ENCODE measurements around the gene PCNX4. TPM values are rescaled to one million over a fixed set of nuclear protein-coding genes. Genes with fewer than 3 reads are reported as not detected.

PCNX4 gene
- total and polyA plus RNA-seq, 4 donors: 79.9 to 110 (median 93.4) TPM

DNA sequence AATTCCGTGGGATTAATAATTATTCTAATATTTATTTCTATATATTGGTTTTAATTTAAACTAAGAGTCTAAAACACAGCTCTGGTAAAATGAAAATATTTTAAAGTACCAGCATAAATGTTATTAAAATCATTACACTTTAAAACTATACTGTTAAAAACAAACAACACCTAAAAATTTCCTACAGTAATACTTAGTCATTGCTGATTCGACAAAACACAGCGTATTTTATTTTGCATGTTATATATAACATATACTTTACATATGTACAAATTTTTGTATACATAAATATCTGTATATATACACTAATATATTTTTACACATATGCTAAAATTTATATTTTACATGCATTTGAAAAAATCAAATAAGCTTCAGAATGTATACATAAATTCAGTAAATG is 6.0 kb upstream of the PCNX4 start:
- no peak for DNase-seq (ENCODE audit: low read depth in 4 of 6, low spot score in 6 of 6)
- WGBS (ENCODE audit: insufficient coverage): no CpG with 5 or more reads among the region's 3 CpGs
- Histone ChIP-seq H3K9me3 (ENCODE audit: control insufficient read depth, insufficient read depth, low read length) (no peaks in the 10 kb centered on the region), H3K27me3 (ENCODE audit: control insufficient read depth, insufficient read depth, low read length) (no peaks in the 10 kb centered on the region), H3K27ac (ENCODE audit: low read depth, low read length) (no peak overlapping the region), H3K4me1 (ENCODE audit: control insufficient read depth, insufficient read depth, low read length) (no peaks in the 10 kb centered on the region), H3K36me3 (ENCODE audit: control insufficient read depth, insufficient read depth, low read length) (no peaks in the 10 kb centered on the region), H3K4me3 (ENCODE audit: low read depth, low read length) (no peak overlapping the region)

DNA sequence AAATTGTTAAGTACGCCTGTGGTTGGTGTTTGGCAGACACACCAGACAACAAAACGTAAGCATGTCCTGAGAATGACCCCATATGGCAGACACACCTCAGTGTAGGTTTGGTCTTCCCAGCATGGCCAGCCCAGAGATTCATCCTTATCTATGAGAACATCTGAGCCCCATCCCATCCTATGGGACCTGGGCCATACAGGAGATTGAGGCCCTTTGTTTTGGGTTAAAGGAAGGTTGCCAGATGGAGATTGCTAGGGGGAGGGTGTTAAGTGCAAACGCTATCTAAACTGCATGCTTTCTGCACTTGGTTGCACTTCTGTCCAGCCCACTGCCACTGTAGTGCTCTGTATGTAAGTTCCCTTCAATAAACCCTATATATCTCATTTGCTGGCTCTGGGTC is 4.1 kb upstream of the PCNX4 start:
- WGBS (ENCODE audit: insufficient coverage): 90% methylated on average over 2 of the region's 3 CpGs
- DNase-seq (ENCODE audit: low read depth in 4 of 6, low spot score in 6 of 6): no peak

DNA sequence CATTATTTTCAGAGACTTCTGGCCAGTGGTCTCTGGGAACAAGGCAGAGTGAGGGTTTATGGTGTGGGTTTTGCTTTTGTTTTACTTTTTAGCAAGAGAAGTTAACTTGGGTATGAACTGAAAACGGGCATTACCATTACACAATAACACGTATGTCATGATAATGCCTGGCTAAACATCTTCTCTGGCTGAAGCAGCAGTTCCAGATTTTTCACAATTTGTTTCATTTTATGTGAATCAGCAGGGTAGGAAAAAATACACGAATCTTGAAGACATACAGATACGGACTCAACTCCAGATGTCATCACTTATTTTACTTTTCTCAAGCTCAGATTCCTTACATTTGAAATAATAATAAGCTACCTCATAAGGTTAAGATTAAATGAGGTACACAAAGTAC is 2.5 kb upstream of the PCNX4 start:
- H3K9me3 ChIP-seq (ENCODE audit: control insufficient read depth, insufficient read depth, low read length): no peaks in the 10 kb centered on the region
- no peak overlapping the region for H3K4me3 ChIP-seq (ENCODE audit: low read depth, low read length)
- no peaks in the 10 kb centered on the region for H3K36me3 ChIP-seq (ENCODE audit: control insufficient read depth, insufficient read depth, low read length)
- no peak for DNase-seq (ENCODE audit: low read depth in 4 of 6, low spot score in 6 of 6)
- H3K4me1 ChIP-seq (ENCODE audit: control insufficient read depth, insufficient read depth, low read length): peaks cover under 1% of the 10 kb centered on the region
- H3K27me3 ChIP-seq (ENCODE audit: control insufficient read depth, insufficient read depth, low read length): no peaks in the 10 kb centered on the region
- H3K27ac ChIP-seq (ENCODE audit: low read depth, low read length): no peak overlapping the region
- 92% methylated on average over 2 of the region's 4 CpGs for WGBS (ENCODE audit: insufficient coverage)

More for the DNA sequence above, 4.1 kb upstream of the PCNX4 start:
- no peaks in the 10 kb centered on the region for H3K9me3 ChIP-seq (ENCODE audit: control insufficient read depth, insufficient read depth, low read length)
- H3K36me3 ChIP-seq (ENCODE audit: control insufficient read depth, insufficient read depth, low read length): no peaks in the 10 kb centered on the region
- no peaks in the 10 kb centered on the region for H3K27me3 ChIP-seq (ENCODE audit: control insufficient read depth, insufficient read depth, low read length)
- H3K27ac ChIP-seq (ENCODE audit: low read depth, low read length): no peak overlapping the region
- H3K4me1 ChIP-seq (ENCODE audit: control insufficient read depth, insufficient read depth, low read length): no peaks in the 10 kb centered on the region
- no peak overlapping the region for H3K4me3 ChIP-seq (ENCODE audit: low read depth, low read length)

DNA sequence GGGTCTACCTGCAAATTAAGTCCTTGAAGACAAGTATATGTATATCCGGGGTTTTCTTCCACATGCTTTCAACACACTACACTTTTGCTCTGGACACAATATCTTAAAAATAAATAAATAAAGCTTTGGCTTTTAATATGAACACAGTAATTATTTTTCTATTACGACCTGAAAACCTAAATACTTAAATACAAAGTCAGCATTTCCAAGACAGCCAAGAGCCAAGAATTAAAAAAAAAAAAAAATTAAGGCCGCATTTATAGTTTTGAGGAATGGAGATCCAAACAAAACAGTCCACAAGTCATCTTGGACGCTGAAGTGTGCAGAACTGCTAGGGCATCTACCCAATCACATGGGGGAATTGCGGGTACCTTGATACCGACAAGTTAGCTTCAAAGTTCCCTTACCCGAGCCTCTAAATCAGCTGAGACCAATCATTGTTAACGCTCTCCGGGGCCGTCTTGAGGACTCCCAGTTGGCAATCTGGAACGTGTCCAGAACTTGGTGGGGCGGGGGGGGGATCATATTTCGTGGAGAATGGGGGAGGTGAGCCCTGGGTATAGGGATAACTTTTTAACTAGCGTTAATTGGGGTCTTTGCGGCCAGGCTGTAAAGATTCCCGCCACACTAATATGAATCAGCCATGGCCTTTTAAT is 731 bp upstream of the PCNX4 start:
- no peaks in the 10 kb centered on the region for H3K9me3 ChIP-seq (ENCODE audit: control insufficient read depth, insufficient read depth, low read length)
- DNase-seq (ENCODE audit: low read depth in 4 of 6, low spot score in 6 of 6): peak in 3 of 6 donors; percentile 33 to 84 (median 68)
- H3K27ac ChIP-seq (ENCODE audit: low read depth, low read length): peak overlapping the region; percentile 99
- 0% methylated on average over 6 of the region's 16 CpGs for WGBS (ENCODE audit: insufficient coverage)
- no peaks in the 10 kb centered on the region for H3K27me3 ChIP-seq (ENCODE audit: control insufficient read depth, insufficient read depth, low read length)
- H3K4me1 ChIP-seq (ENCODE audit: control insufficient read depth, insufficient read depth, low read length): peaks cover 5% of the 10 kb centered on the region
- peak overlapping the region; percentile 87 for H3K4me3 ChIP-seq (ENCODE audit: low read depth, low read length)
- no peaks in the 10 kb centered on the region for H3K36me3 ChIP-seq (ENCODE audit: control insufficient read depth, insufficient read depth, low read length)

DNA sequence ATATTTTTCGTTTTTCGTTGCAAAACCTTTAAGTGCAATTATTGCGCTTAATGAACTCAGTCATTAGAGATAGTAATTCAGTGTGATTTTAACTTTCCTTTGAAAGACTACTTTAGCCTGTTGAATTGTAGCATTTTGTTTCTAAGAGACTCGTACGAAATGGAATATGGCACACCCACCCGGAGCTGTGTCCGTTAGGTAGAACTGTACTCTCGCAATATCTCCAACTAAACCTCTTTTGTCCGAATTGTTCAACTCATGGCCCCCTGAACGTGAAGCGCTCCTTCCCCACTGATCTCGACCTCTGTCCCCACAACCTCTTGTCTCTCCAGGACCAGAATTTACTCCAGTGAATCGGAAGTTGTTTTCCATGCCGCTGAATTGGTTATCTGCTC is 800 bp downstream of the PCNX4 start:
- H3K27me3 ChIP-seq (ENCODE audit: control insufficient read depth, insufficient read depth, low read length): no peaks in the 10 kb centered on the region
- no peaks in the 10 kb centered on the region for H3K36me3 ChIP-seq (ENCODE audit: control insufficient read depth, insufficient read depth, low read length)
- DNase-seq (ENCODE audit: low read depth in 4 of 6, low spot score in 6 of 6): peak in 3 of 6 donors; percentile 24 to 75 (median 63)
- H3K27ac ChIP-seq (ENCODE audit: low read depth, low read length): peak overlapping the region; percentile 99
- H3K4me1 ChIP-seq (ENCODE audit: control insufficient read depth, insufficient read depth, low read length): peaks cover 5% of the 10 kb centered on the region
- 0% methylated on average over 10 of the region's 14 CpGs for WGBS (ENCODE audit: insufficient coverage)
- H3K9me3 ChIP-seq (ENCODE audit: control insufficient read depth, insufficient read depth, low read length): no peaks in the 10 kb centered on the region
- peak overlapping the region; percentile 87 for H3K4me3 ChIP-seq (ENCODE audit: low read depth, low read length)

DNA sequence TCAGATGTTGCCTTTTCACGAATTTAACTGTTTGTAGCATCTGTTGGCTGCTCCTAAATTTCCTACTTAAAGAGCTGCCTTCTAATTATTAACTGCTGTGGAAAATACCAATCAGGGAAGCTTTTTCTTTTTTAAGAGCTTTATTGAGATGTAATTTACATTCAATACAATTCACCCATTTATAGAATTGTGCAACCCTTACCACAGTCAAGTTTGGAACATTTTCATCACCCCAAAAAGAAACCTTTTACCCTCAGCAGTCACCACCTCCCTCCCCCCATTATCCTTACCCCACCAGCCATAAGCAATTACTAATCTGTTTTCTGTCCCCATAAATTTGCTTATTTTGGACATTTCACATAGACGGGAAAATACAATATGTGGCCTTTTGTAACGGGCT is 1.4 kb downstream of the PCNX4 start:
- WGBS (ENCODE audit: insufficient coverage): no CpG with 5 or more reads among the region's 3 CpGs
- H3K27me3 ChIP-seq (ENCODE audit: control insufficient read depth, insufficient read depth, low read length): no peaks in the 10 kb centered on the region
- peak overlapping the region; percentile 87 for H3K4me3 ChIP-seq (ENCODE audit: low read depth, low read length)
- peaks cover 5% of the 10 kb centered on the region for H3K4me1 ChIP-seq (ENCODE audit: control insufficient read depth, insufficient read depth, low read length)
- no peaks in the 10 kb centered on the region for H3K36me3 ChIP-seq (ENCODE audit: control insufficient read depth, insufficient read depth, low read length)
- H3K9me3 ChIP-seq (ENCODE audit: control insufficient read depth, insufficient read depth, low read length): no peaks in the 10 kb centered on the region
- peak overlapping the region; percentile 99 for H3K27ac ChIP-seq (ENCODE audit: low read depth, low read length)
- peak in 1 of 6 donors; percentile 12 for DNase-seq (ENCODE audit: low read depth in 4 of 6, low spot score in 6 of 6)

DNA sequence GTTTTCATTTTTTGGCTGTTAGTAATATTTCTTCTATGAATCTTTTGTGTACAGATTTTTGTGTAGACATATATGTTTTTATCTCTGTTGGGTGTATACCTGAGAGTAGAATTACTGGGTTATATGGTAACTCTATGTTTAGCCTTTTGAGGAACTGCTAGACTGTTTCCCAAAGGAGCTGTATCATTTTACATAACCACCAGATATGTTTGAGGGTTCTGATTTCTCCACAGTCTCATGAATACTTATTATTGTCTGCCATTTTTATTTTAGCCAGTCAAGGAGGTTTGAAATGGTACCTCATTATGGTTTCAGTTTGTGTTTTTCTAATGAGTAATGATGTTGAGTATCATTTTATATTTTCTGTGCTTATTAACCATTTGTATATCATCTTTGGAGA is 1.9 kb downstream of the PCNX4 start:
- H3K4me3 ChIP-seq (ENCODE audit: low read depth, low read length): peak overlapping the region; percentile 87
- peak overlapping the region; percentile 99 for H3K27ac ChIP-seq (ENCODE audit: low read depth, low read length)
- no peaks in the 10 kb centered on the region for H3K36me3 ChIP-seq (ENCODE audit: control insufficient read depth, insufficient read depth, low read length)
- DNase-seq (ENCODE audit: low read depth in 4 of 6, low spot score in 6 of 6): peak in 1 of 6 donors; percentile 18
- H3K4me1 ChIP-seq (ENCODE audit: control insufficient read depth, insufficient read depth, low read length): peaks cover 5% of the 10 kb centered on the region
- no peaks in the 10 kb centered on the region for H3K27me3 ChIP-seq (ENCODE audit: control insufficient read depth, insufficient read depth, low read length)
- H3K9me3 ChIP-seq (ENCODE audit: control insufficient read depth, insufficient read depth, low read length): no peaks in the 10 kb centered on the region

DNA sequence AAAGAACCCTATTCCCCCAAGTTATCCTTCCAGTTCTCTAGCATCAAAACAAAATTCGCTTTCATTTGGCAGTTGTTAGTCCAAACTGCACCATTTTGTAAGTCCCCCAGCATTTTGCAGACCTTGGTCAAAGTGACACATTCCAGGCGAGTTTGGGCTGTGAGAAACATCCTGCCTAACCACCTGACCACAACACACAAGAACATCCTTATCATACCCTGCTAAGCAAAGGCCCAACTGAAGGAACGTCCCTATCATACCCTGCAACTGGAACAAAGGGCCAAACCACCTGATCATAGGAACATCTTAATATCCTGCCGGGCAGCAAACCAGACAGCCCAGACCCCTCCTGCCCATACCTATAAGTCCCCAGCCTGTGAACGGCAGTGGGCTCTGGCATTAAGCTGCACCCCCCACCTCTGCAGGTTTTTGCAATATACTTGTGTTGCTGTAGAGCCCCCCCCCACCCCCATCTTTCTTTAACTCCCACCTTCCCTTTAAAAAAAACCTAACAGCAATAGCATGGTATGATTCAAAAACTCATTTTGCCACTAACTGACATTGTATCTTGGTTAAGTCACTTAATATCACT is 2.7 kb downstream of the PCNX4 start:
- Histone ChIP-seq H3K36me3 (ENCODE audit: control insufficient read depth, insufficient read depth, low read length) (no peaks in the 10 kb centered on the region), H3K27ac (ENCODE audit: low read depth, low read length) (no peak overlapping the region), H3K4me3 (ENCODE audit: low read depth, low read length) (no peak overlapping the region), H3K27me3 (ENCODE audit: control insufficient read depth, insufficient read depth, low read length) (no peaks in the 10 kb centered on the region), H3K9me3 (ENCODE audit: control insufficient read depth, insufficient read depth, low read length) (no peaks in the 10 kb centered on the region), H3K4me1 (ENCODE audit: control insufficient read depth, insufficient read depth, low read length) (peaks cover 5% of the 10 kb centered on the region)
- WGBS (ENCODE audit: insufficient coverage): 41% methylated on average over 4 of the region's 5 CpGs
- DNase-seq (ENCODE audit: low read depth in 4 of 6, low spot score in 6 of 6): peak in 2 of 6 donors; percentile 2 to 32

DNA sequence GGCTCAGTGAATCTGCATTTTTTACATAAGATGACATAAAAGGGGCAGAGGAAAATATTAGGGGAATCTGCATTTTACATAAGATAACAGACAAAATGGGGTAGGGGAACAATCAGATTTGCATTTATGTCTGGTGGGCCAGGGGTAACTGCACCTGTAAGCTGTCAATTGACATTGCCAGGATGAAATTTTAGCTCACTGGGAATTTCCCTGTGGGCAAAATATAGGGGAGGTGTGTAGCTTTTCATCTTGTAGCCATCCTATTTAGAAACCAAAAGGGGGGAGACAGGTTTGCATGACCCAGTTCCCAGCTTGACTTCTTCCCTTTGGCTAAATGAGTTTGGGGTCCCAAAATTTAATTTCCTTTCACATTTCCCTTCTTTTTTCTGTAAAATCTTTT is 3.5 kb downstream of the PCNX4 start:
- H3K4me3 ChIP-seq (ENCODE audit: low read depth, low read length): no peak overlapping the region
- peaks cover 5% of the 10 kb centered on the region for H3K4me1 ChIP-seq (ENCODE audit: control insufficient read depth, insufficient read depth, low read length)
- H3K27ac ChIP-seq (ENCODE audit: low read depth, low read length): no peak overlapping the region
- no peaks in the 10 kb centered on the region for H3K36me3 ChIP-seq (ENCODE audit: control insufficient read depth, insufficient read depth, low read length)
- no peaks in the 10 kb centered on the region for H3K27me3 ChIP-seq (ENCODE audit: control insufficient read depth, insufficient read depth, low read length)
- DNase-seq (ENCODE audit: low read depth in 4 of 6, low spot score in 6 of 6): no peak
- H3K9me3 ChIP-seq (ENCODE audit: control insufficient read depth, insufficient read depth, low read length): no peaks in the 10 kb centered on the region

DNA sequence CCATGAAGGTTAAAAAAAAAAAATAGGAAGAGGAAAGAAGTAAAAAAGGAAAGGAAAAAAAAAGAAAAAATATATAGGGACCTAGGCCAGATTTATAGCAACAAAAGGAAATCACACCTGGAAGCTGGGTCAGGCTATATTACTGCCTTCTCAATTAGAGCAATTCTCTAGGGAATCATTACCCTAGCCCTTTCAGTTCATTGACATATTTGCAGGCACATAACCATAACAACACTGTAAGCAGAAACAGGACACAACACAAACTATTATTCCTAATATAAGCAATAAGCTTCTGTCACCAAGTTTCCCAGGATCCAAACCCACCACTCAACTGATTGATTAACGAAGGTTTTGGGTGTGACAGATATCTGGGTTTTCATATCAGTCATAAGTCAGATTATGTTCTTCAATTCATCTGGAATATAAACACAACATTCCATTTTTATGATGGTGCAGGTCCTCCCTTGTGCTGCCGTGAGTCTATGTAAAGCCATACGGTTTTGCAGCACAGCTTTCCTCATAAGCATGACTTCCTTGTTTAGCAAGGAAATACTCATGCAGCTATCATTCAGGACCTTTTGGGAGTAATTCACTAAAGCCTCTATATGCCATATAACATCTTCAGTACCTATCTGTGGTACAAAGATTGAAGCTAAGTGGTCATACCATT is 4.2 kb downstream of the PCNX4 start:
- WGBS (ENCODE audit: insufficient coverage): 40% methylated on average over 1 of the region's 3 CpGs

More for the DNA sequence above, 4.2 kb downstream of the PCNX4 start:
- H3K27me3 ChIP-seq (ENCODE audit: control insufficient read depth, insufficient read depth, low read length): no peaks in the 10 kb centered on the region
- H3K27ac ChIP-seq (ENCODE audit: low read depth, low read length): no peak overlapping the region
- H3K9me3 ChIP-seq (ENCODE audit: control insufficient read depth, insufficient read depth, low read length): no peaks in the 10 kb centered on the region
- H3K4me1 ChIP-seq (ENCODE audit: control insufficient read depth, insufficient read depth, low read length): peaks cover 5% of the 10 kb centered on the region
- no peaks in the 10 kb centered on the region for H3K36me3 ChIP-seq (ENCODE audit: control insufficient read depth, insufficient read depth, low read length)
- H3K4me3 ChIP-seq (ENCODE audit: low read depth, low read length): no peak overlapping the region
- DNase-seq (ENCODE audit: low read depth in 4 of 6, low spot score in 6 of 6): no peak
